PC-3 (cell line): ENCODE results near the gene ADCY3. TPM values are rescaled to one million over a fixed set of nuclear protein-coding genes. Genes with fewer than 3 reads are reported as not detected.

Experiments
- ATAC-seq: fragments of 200-7000 bp; cut with Tn5 transposase; 2 replicates; pipeline ENCODE4 v1.9.1; 2020; ENCODE audit warnings: mild to moderate bottlenecking, moderate library complexity
- BruUV-seq: library from RNA; stranded (reverse); fragments of 400-500 nt; replicated peaks from 2 replicates; lab custom pipeline; 2021; lab: Mats Ljungman, UMichigan
- CTCF ChIA-PET: fragments of 300-600 bp; sonication (Branson Sonifier 250); formaldehyde crosslinking; loops from one replicate; lab custom pipeline; 2022; ENCODE audit warnings: antibody characterized with exemption; lab: Charles Lee
- POLR2A ChIA-PET: fragments of 300-600 bp; sonication (Branson Sonifier 250); formaldehyde crosslinking; loops from one replicate; lab custom pipeline; 2022; ENCODE audit warnings: antibody characterized with exemption; ENCODE audit not compliant: unreplicated experiment; lab: Charles Lee
- DNase-seq: peaks from one replicate; pipeline ENCODE4 v3.0.0-alpha.2; 2015
- H2AFZ ChIP-seq: fragments of 300-600 bp; sonication (generic); 2 replicates; pipeline ENCODE4 v1.6.0; 2016; ENCODE audit warnings: antibody characterized with exemption, low read length
- H3F3A ChIP-seq: fragments of 300-600 bp; sonication (generic); one replicate; pipeline ENCODE4 v1.6.0; 2017; ENCODE audit warnings: antibody characterized with exemption, low read length, control low read depth, mild to moderate bottlenecking; ENCODE audit not compliant: unreplicated experiment
- H3K27ac ChIP-seq: fragments of 300-600 bp; sonication (generic); 2 replicates; pipeline ENCODE4 v1.5.1; 2016; ENCODE audit warnings: mild to moderate bottlenecking, low read length
- H3K27me3 ChIP-seq: fragments of 300-600 bp; sonication (generic); 2 replicates; pipeline ENCODE4 v1.6.1; 2016; ENCODE audit warnings: low read length, mixed read lengths
- H3K36me3 ChIP-seq: fragments of 300-600 bp; sonication (generic); 2 replicates; pipeline ENCODE4 v1.6.1; 2016; ENCODE audit warnings: low read depth, mixed run types, low read length, mixed read lengths
- H3K4me1 ChIP-seq: fragments of 300-600 bp; sonication (generic); 2 replicates; pipeline ENCODE4 v1.5.1; 2016; ENCODE audit warnings: low read length; ENCODE audit not compliant: insufficient read depth
- H3K4me2 ChIP-seq: fragments of 300-600 bp; sonication (generic); 2 replicates; pipeline ENCODE4 v1.6.0; 2016; ENCODE audit warnings: low read length
- H3K4me3 ChIP-seq: fragments of 300-600 bp; sonication (generic); 2 replicates; pipeline ENCODE4 v1.5.1; 2016; ENCODE audit warnings: mild to moderate bottlenecking, low read length, mixed read lengths
- H3K79me2 ChIP-seq: fragments of 300-600 bp; sonication (generic); 2 replicates; pipeline ENCODE4 v1.6.1; 2017; ENCODE audit warnings: low read length, mixed read lengths
- H3K9ac ChIP-seq: fragments of 300-600 bp; sonication (generic); 2 replicates; pipeline ENCODE4 v1.6.0; 2016; ENCODE audit warnings: mild to moderate bottlenecking, low read length
- H3K9me2 ChIP-seq: fragments of 300-600 bp; sonication (generic); replicated peaks from 2 replicates; pipeline ENCODE4 v1.6.1; 2016; ENCODE audit warnings: mixed run types, low read length, mixed read lengths
- H3K9me3 ChIP-seq: fragments of 300-600 bp; sonication (generic); 2 replicates; pipeline ENCODE4 v1.6.1; 2016; ENCODE audit warnings: low read length, mixed read lengths
- H4K20me1 ChIP-seq: fragments of 300-600 bp; sonication (generic); 2 replicates; pipeline ENCODE4 v1.6.1; 2016; ENCODE audit warnings: low read length, mixed read lengths
- CTCF ChIP-seq: fragments of 300-600 bp; sonication (generic); conservative IDR thresholded peaks from 2 replicates; pipeline ENCODE4 v1.5.1; 2017; ENCODE audit warnings: antibody characterized with exemption, low read depth, mild to moderate bottlenecking, low read length
- EZH2 ChIP-seq: fragments of 300-600 bp; sonication (generic); IDR thresholded peaks from one replicate; pipeline ENCODE4 v1.6.1; 2017; ENCODE audit warnings: antibody characterized with exemption, mild to moderate bottlenecking, low read length; ENCODE audit not compliant: unreplicated experiment
- EZH2phosphoT487 ChIP-seq: fragments of 300-600 bp; sonication (generic); IDR thresholded peaks from 2 replicates; pipeline ENCODE4 v1.6.1; 2018; ENCODE audit warnings: mild to moderate bottlenecking, antibody characterized with exemption, low read length, borderline replicate concordance
- intact Hi-C: fragments of 100-400 bp; cut with micrococcal nuclease; formaldehyde crosslinking; loops from 2 replicates; pipeline ENCODE4 v1.9.0; 2023
- total RNA-seq: library from RNA; depleted of rRNA; stranded (reverse); fragments of >200 nt; gene quantifications from 2 replicates; pipeline ENCODE4 v1.2.3, GENCODE V29; 2014

ADCY3 gene
- total RNA-seq, 1 experiment from 2014 or later, result 52.0 TPM

GRCh38 chr2:24856791-24857211, 63.2 kb downstream of the ADCY3 start:
- POLR2A ChIA-PET, result no interaction called here
- Histone ChIP-seq H3K27ac (no peak overlapping the region), H3K4me1 (no peaks in the 10 kb centered on the region), H3K9ac (no peak overlapping the region), H2AFZ (no peak overlapping the region), H3F3A (no peaks in the 10 kb centered on the region), H3K4me3 (no peak overlapping the region), H3K79me2 (no peaks in the 10 kb centered on the region), H3K4me2 (no peak overlapping the region), H3K36me3 (no peaks in the 10 kb centered on the region), H3K27me3 (no peaks in the 10 kb centered on the region), H3K9me3 (no peaks in the 10 kb centered on the region), H3K9me2 (no peaks in the 10 kb centered on the region), H4K20me1 (no peaks in the 10 kb centered on the region)
- CTCF ChIA-PET, result no interaction called here
- TF ChIP-seq EZH2 (no peak), EZH2phosphoT487 (no peak), CTCF (no peak)
- intact Hi-C loops, result no loop called here
- ATAC-seq (no peak), DNase-seq (no peak)
- BruUV-seq, result no TSS peak

- no TSS peak for BruUV-seq
- Histone ChIP-seq H3K4me2 (no peak overlapping the region), H3F3A (no peaks in the 10 kb centered on the region), H3K27ac (no peak overlapping the region), H3K27me3 (no peaks in the 10 kb centered on the region), H3K9me2 (no peaks in the 10 kb centered on the region), H3K9ac (no peak overlapping the region), H3K79me2 (no peaks in the 10 kb centered on the region), H2AFZ (no peak overlapping the region), H4K20me1 (no peaks in the 10 kb centered on the region), H3K36me3 (no peaks in the 10 kb centered on the region), H3K4me1 (no peaks in the 10 kb centered on the region), H3K4me3 (no peak overlapping the region), H3K9me3 (no peaks in the 10 kb centered on the region)
- TF ChIP-seq EZH2, result no peak
- TF ChIP-seq CTCF, result no peak
- no peak for TF ChIP-seq EZH2phosphoT487
- ChIA-PET POLR2A (no interaction called here), CTCF (no interaction called here)
- intact Hi-C loops, result no loop called here
- ATAC-seq, result no peak
- no peak for DNase-seq
These were observed 64.3 kb downstream of the ADCY3 start for GRCh38 chr2:24855726-24856125.

- no peaks in the 10 kb centered on the region for H3K79me2 ChIP-seq
- no peak overlapping the region for H3K9ac ChIP-seq
- no peak for DNase-seq
- ATAC-seq, result no peak
- POLR2A ChIA-PET, result no interaction called here
- H2AFZ ChIP-seq, result no peak overlapping the region
- H3K9me3 ChIP-seq, result no peaks in the 10 kb centered on the region
- BruUV-seq, result no TSS peak
- TF ChIP-seq EZH2 (no peak), EZH2phosphoT487 (no peak), CTCF (no peak)
- CTCF ChIA-PET, result no interaction called here
- no peaks in the 10 kb centered on the region for H3F3A ChIP-seq
- intact Hi-C loops, result no loop called here
- H3K27me3 ChIP-seq, result no peaks in the 10 kb centered on the region
- H3K4me2 ChIP-seq, result no peak overlapping the region
- H3K36me3 ChIP-seq, result no peaks in the 10 kb centered on the region
- no peaks in the 10 kb centered on the region for H4K20me1 ChIP-seq
- no peaks in the 10 kb centered on the region for H3K4me1 ChIP-seq
- H3K27ac ChIP-seq, result no peak overlapping the region
- H3K4me3 ChIP-seq, result no peak overlapping the region
- H3K9me2 ChIP-seq, result no peaks in the 10 kb centered on the region
These were observed 64.9 kb downstream of the ADCY3 start for GRCh38 chr2:24855022-24855622.
